SIG-M5 treated with dmso at 0.1 percent for 504 hours (cell line): ENCODE results near the gene HAUS3.
"Not testable (repeated sequence)": the region's sequence is repeated elsewhere in the genome, so short reads cannot be mapped to it uniquely, and the experiment has no call there.

Experiments used
- DNase-seq: peaks from one replicate; lab custom pipeline; 2025; ENCODE audit not compliant: unreplicated experiment; lab: John Stamatoyannopoulos, UW

Gene HAUS3

GRCh38 chr4:2276581-2277325 is 34.8 kb upstream of the HAUS3 start:
- DNase-seq: no peak

- DNase-seq: no peak
Observed at GRCh38 chr4:2275546-2276251, 33.8 kb upstream of the HAUS3 start.

GRCh38 chr4:2275044-2275397 is 33.1 kb upstream of the HAUS3 start:
- not testable (repeated sequence) for DNase-seq

- no peak for DNase-seq
Observed at GRCh38 chr4:2274320-2275043, 32.6 kb upstream of the HAUS3 start.

- DNase-seq: no peak
Observed at GRCh38 chr4:2273657-2274319, 31.9 kb upstream of the HAUS3 start.

- no peak for DNase-seq
Observed at GRCh38 chr4:2273221-2273620, 31.3 kb upstream of the HAUS3 start.

GRCh38 chr4:2272828-2273120 is 30.9 kb upstream of the HAUS3 start:
- no peak for DNase-seq

- DNase-seq: no peak
Observed at GRCh38 chr4:2272026-2272827, 30.3 kb upstream of the HAUS3 start.

- no peak for DNase-seq
Observed at GRCh38 chr4:2271279-2272025, 29.5 kb upstream of the HAUS3 start.

- no peak for DNase-seq
Observed at GRCh38 chr4:2270341-2271165, 28.6 kb upstream of the HAUS3 start.

GRCh38 chr4:2269618-2270163 is 27.8 kb upstream of the HAUS3 start:
- no peak for DNase-seq

- no peak for DNase-seq
Observed at GRCh38 chr4:2269206-2269531, 27.2 kb upstream of the HAUS3 start.

GRCh38 chr4:2268357-2269205 is 26.7 kb upstream of the HAUS3 start:
- no peak for DNase-seq

- DNase-seq: no peak
Observed at GRCh38 chr4:2267841-2268240, 25.9 kb upstream of the HAUS3 start.

GRCh38 chr4:2267320-2267811 is 25.4 kb upstream of the HAUS3 start:
- DNase-seq: no peak

GRCh38 chr4:2266821-2267220 is 24.9 kb upstream of the HAUS3 start:
- DNase-seq: no peak

GRCh38 chr4:2266181-2266580 is 24.3 kb upstream of the HAUS3 start:
- DNase-seq: no peak
